ENCODE data around the gene DHFR.

DHFR gene

GRCh38 chr5:80594810-80595209 is 60.0 kb downstream of the DHFR start:
- peak overlapping the region; percentile 58 for H2AFZ ChIP-seq (ENCODE audit: low read length)
- no peak overlapping the region for H4K91ac ChIP-seq (ENCODE audit: low read depth, low read length, poor library complexity)
- H2BK120ac ChIP-seq (ENCODE audit: low read depth, low read length) = no peak overlapping the region
- no peak overlapping the region for H3K4ac ChIP-seq (ENCODE audit: low read length)
- no peak overlapping the region for H3K4me2 ChIP-seq (ENCODE audit: insufficient read depth, low read length, poor library complexity, severe bottlenecking)
- no peaks in the 10 kb centered on the region for H3K36me3 ChIP-seq (replicated peaks in 1 of 2; ENCODE audit: control insufficient read depth in 2 of 2, insufficient read depth in 2 of 2, low read length in 2 of 2)
- H2AK5ac ChIP-seq (ENCODE audit: low read depth, low read length) = no peak overlapping the region
- peak overlapping the region; percentile 35 for H3K18ac ChIP-seq (ENCODE audit: low read length)
- H3K4me3 ChIP-seq (ENCODE audit: low read length in 2 of 2) = no peak overlapping the region
- H3K79me1 ChIP-seq (ENCODE audit: low read depth, low read length) = no peaks in the 10 kb centered on the region
- peaks cover 3 to 6% of the 10 kb centered on the region in 2 donors for H3K4me1 ChIP-seq (ENCODE audit: control insufficient read depth in 2 of 2, insufficient read depth in 1 of 2, low read depth in 1 of 2, low read length in 2 of 2)
- no peaks in the 10 kb centered on the region for H3K27me3 ChIP-seq (ENCODE audit: control insufficient read depth in 3 of 3, insufficient read depth in 3 of 3, low read depth in 1 of 3, low read length in 3 of 3)
- no peak overlapping the region for H3K23ac ChIP-seq (ENCODE audit: low read depth, low read length, poor library complexity)
- no peak overlapping the region for H2BK15ac ChIP-seq (ENCODE audit: low read length)
- H3K14ac ChIP-seq (ENCODE audit: low read length) = no peak overlapping the region
- WGBS, 2 donors (ENCODE audit: extremely low coverage in 2 of 2, insufficient read length in 2 of 2, insufficient replicate concordance in 1 of 2) = no CpG with 5 or more reads among the region's 2 CpGs
- no peak overlapping the region for H3K27ac ChIP-seq (replicated peaks; ENCODE audit: low read length)
- no peak for DNase-seq (ENCODE audit: low spot score)
- H3K9me3 ChIP-seq (replicated peaks in 1 of 2; ENCODE audit: control insufficient read depth in 2 of 2, insufficient read depth in 1 of 2, low read depth in 1 of 2, low read length in 2 of 2) = no peaks in the 10 kb centered on the region
- H3K9ac ChIP-seq (ENCODE audit: low read depth, low read length, poor library complexity) = no peak overlapping the region
- no peak overlapping the region for H4K8ac ChIP-seq (ENCODE audit: low read depth, low read length)
- no peak overlapping the region for H2BK12ac ChIP-seq (ENCODE audit: low read length)
- no peak overlapping the region for H2BK5ac ChIP-seq (ENCODE audit: low read length)

GRCh38 chr5:80592761-80593160 is 62.0 kb downstream of the DHFR start:
- peaks cover 4 to 8% of the 10 kb centered on the region in 2 donors for H3K4me1 ChIP-seq (ENCODE audit: control insufficient read depth in 2 of 2, insufficient read depth in 1 of 2, low read depth in 1 of 2, low read length in 2 of 2)
- no peak overlapping the region for H2AK5ac ChIP-seq (ENCODE audit: low read depth, low read length)
- DNase-seq (ENCODE audit: low spot score) = no peak
- no peak overlapping the region for H2BK120ac ChIP-seq (ENCODE audit: low read depth, low read length)
- H3K27me3 ChIP-seq (ENCODE audit: control insufficient read depth in 3 of 3, insufficient read depth in 3 of 3, low read depth in 1 of 3, low read length in 3 of 3) = no peaks in the 10 kb centered on the region
- no peaks in the 10 kb centered on the region for H3K79me1 ChIP-seq (ENCODE audit: low read depth, low read length)
- no peak overlapping the region for H4K8ac ChIP-seq (ENCODE audit: low read depth, low read length)
- no peak overlapping the region for H3K23ac ChIP-seq (ENCODE audit: low read depth, low read length, poor library complexity)
- no peak overlapping the region for H2BK15ac ChIP-seq (ENCODE audit: low read length)
- no peaks in the 10 kb centered on the region for H3K36me3 ChIP-seq (replicated peaks in 1 of 2; ENCODE audit: control insufficient read depth in 2 of 2, insufficient read depth in 2 of 2, low read length in 2 of 2)
- no peak overlapping the region for H3K14ac ChIP-seq (ENCODE audit: low read length)
- no peak overlapping the region for H2BK5ac ChIP-seq (ENCODE audit: low read length)
- H2BK12ac ChIP-seq (ENCODE audit: low read length) = no peak overlapping the region
- H3K18ac ChIP-seq (ENCODE audit: low read length) = peak overlapping the region; percentile 65
- peak overlapping the region; percentile 2 for H2AFZ ChIP-seq (ENCODE audit: low read length)
- no peak overlapping the region for H3K4ac ChIP-seq (ENCODE audit: low read length)
- no peak overlapping the region for H3K9ac ChIP-seq (ENCODE audit: low read depth, low read length, poor library complexity)
- H3K27ac ChIP-seq (replicated peaks; ENCODE audit: low read length) = no peak overlapping the region
- no peak overlapping the region for H3K4me2 ChIP-seq (ENCODE audit: insufficient read depth, low read length, poor library complexity, severe bottlenecking)
- no peak overlapping the region for H3K4me3 ChIP-seq (ENCODE audit: low read length in 2 of 2)
- H3K9me3 ChIP-seq (replicated peaks in 1 of 2; ENCODE audit: control insufficient read depth in 2 of 2, insufficient read depth in 1 of 2, low read depth in 1 of 2, low read length in 2 of 2) = no peaks in the 10 kb centered on the region
- WGBS, 2 donors (ENCODE audit: extremely low coverage in 2 of 2, insufficient read length in 2 of 2, insufficient replicate concordance in 1 of 2) = no CpG with 5 or more reads among the region's 2 CpGs
- H4K91ac ChIP-seq (ENCODE audit: low read depth, low read length, poor library complexity) = no peak overlapping the region

- no peak overlapping the region for H2BK120ac ChIP-seq (ENCODE audit: low read depth, low read length)
- H3K4ac ChIP-seq (ENCODE audit: low read length) = no peak overlapping the region
- no peak overlapping the region for H3K9ac ChIP-seq (ENCODE audit: low read depth, low read length, poor library complexity)
- no peak overlapping the region for H3K18ac ChIP-seq (ENCODE audit: low read length)
- WGBS, 2 donors (ENCODE audit: extremely low coverage in 2 of 2, insufficient read length in 2 of 2, insufficient replicate concordance in 1 of 2) = no CpG with 5 or more reads among the region's 1 CpG
- H3K27me3 ChIP-seq (ENCODE audit: control insufficient read depth in 3 of 3, insufficient read depth in 3 of 3, low read depth in 1 of 3, low read length in 3 of 3) = no peaks in the 10 kb centered on the region
- H2BK5ac ChIP-seq (ENCODE audit: low read length) = no peak overlapping the region
- H3K4me3 ChIP-seq (ENCODE audit: low read length in 2 of 2) = no peak overlapping the region
- no peak overlapping the region for H2BK12ac ChIP-seq (ENCODE audit: low read length)
- H3K4me2 ChIP-seq (ENCODE audit: insufficient read depth, low read length, poor library complexity, severe bottlenecking) = no peak overlapping the region
- H3K23ac ChIP-seq (ENCODE audit: low read depth, low read length, poor library complexity) = no peak overlapping the region
- no peaks in the 10 kb centered on the region for H3K79me1 ChIP-seq (ENCODE audit: low read depth, low read length)
- no peaks in the 10 kb centered on the region for H3K36me3 ChIP-seq (replicated peaks in 1 of 2; ENCODE audit: control insufficient read depth in 2 of 2, insufficient read depth in 2 of 2, low read length in 2 of 2)
- H2AFZ ChIP-seq (ENCODE audit: low read length) = no peak overlapping the region
- H3K14ac ChIP-seq (ENCODE audit: low read length) = no peak overlapping the region
- H4K8ac ChIP-seq (ENCODE audit: low read depth, low read length) = no peak overlapping the region
- H3K9me3 ChIP-seq (replicated peaks in 1 of 2; ENCODE audit: control insufficient read depth in 2 of 2, insufficient read depth in 1 of 2, low read depth in 1 of 2, low read length in 2 of 2) = no peaks in the 10 kb centered on the region
- no peak overlapping the region for H4K91ac ChIP-seq (ENCODE audit: low read depth, low read length, poor library complexity)
- no peak overlapping the region for H3K27ac ChIP-seq (replicated peaks; ENCODE audit: low read length)
- no peak for DNase-seq (ENCODE audit: low spot score)
- H3K4me1 ChIP-seq (ENCODE audit: control insufficient read depth in 2 of 2, insufficient read depth in 1 of 2, low read depth in 1 of 2, low read length in 2 of 2) = peaks cover 4 to 8% of the 10 kb centered on the region in 2 donors
- no peak overlapping the region for H2AK5ac ChIP-seq (ENCODE audit: low read depth, low read length)
- no peak overlapping the region for H2BK15ac ChIP-seq (ENCODE audit: low read length)
Measured at GRCh38 chr5:80592105-80592504, 62.7 kb downstream of the DHFR start.

GRCh38 chr5:80591352-80591751 is 63.4 kb downstream of the DHFR start:
- Histone ChIP-seq H3K4me2 (ENCODE audit: insufficient read depth, low read length, poor library complexity, severe bottlenecking) (no peak overlapping the region), H3K36me3 (replicated peaks in 1 of 2; ENCODE audit: control insufficient read depth in 2 of 2, insufficient read depth in 2 of 2, low read length in 2 of 2) (no peaks in the 10 kb centered on the region), H3K9me3 (replicated peaks in 1 of 2; ENCODE audit: control insufficient read depth in 2 of 2, insufficient read depth in 1 of 2, low read depth in 1 of 2, low read length in 2 of 2) (no peaks in the 10 kb centered on the region), H3K79me1 (ENCODE audit: low read depth, low read length) (no peaks in the 10 kb centered on the region), H2BK12ac (ENCODE audit: low read length) (no peak overlapping the region), H2AK5ac (ENCODE audit: low read depth, low read length) (no peak overlapping the region), H2BK120ac (ENCODE audit: low read depth, low read length) (no peak overlapping the region), H2BK5ac (ENCODE audit: low read length) (no peak overlapping the region), H2AFZ (ENCODE audit: low read length) (no peak overlapping the region), H3K14ac (ENCODE audit: low read length) (no peak overlapping the region), H3K4me1 (ENCODE audit: control insufficient read depth in 2 of 2, insufficient read depth in 1 of 2, low read depth in 1 of 2, low read length in 2 of 2) (peaks cover 4 to 8% of the 10 kb centered on the region in 2 donors), H3K4ac (ENCODE audit: low read length) (no peak overlapping the region), H3K23ac (ENCODE audit: low read depth, low read length, poor library complexity) (no peak overlapping the region), H2BK15ac (ENCODE audit: low read length) (no peak overlapping the region), H3K18ac (ENCODE audit: low read length) (no peak overlapping the region), H3K9ac (ENCODE audit: low read depth, low read length, poor library complexity) (no peak overlapping the region), H3K27ac (replicated peaks; ENCODE audit: low read length) (no peak overlapping the region), H3K27me3 (ENCODE audit: control insufficient read depth in 3 of 3, insufficient read depth in 3 of 3, low read depth in 1 of 3, low read length in 3 of 3) (no peaks in the 10 kb centered on the region), H4K91ac (ENCODE audit: low read depth, low read length, poor library complexity) (no peak overlapping the region), H3K4me3 (ENCODE audit: low read length in 2 of 2) (no peak overlapping the region), H4K8ac (ENCODE audit: low read depth, low read length) (no peak overlapping the region)
- no CpG with 5 or more reads among the region's 3 CpGs for WGBS, 2 donors (ENCODE audit: extremely low coverage in 2 of 2, insufficient read length in 2 of 2, insufficient replicate concordance in 1 of 2)
- no peak for DNase-seq (ENCODE audit: low spot score)

Measured in neuronal stem cell (in vitro differentiated cells).